NCI-H128 (cell line): ENCODE measurements around the gene CLEC18B.
"Not testable (repeated sequence)": the region's sequence is repeated elsewhere in the genome, so short reads cannot be mapped to it uniquely, and the experiment has no call there.

Experiments used
- DNase-seq: peaks from one replicate; lab custom pipeline; 2025; ENCODE audit not compliant: unreplicated experiment; lab: John Stamatoyannopoulos, UW

The CLEC18B gene

GRCh38 chr16:74446866-74447265 lies 25.6 kb upstream of the CLEC18B start:
- DNase-seq, result no peak

DNA sequence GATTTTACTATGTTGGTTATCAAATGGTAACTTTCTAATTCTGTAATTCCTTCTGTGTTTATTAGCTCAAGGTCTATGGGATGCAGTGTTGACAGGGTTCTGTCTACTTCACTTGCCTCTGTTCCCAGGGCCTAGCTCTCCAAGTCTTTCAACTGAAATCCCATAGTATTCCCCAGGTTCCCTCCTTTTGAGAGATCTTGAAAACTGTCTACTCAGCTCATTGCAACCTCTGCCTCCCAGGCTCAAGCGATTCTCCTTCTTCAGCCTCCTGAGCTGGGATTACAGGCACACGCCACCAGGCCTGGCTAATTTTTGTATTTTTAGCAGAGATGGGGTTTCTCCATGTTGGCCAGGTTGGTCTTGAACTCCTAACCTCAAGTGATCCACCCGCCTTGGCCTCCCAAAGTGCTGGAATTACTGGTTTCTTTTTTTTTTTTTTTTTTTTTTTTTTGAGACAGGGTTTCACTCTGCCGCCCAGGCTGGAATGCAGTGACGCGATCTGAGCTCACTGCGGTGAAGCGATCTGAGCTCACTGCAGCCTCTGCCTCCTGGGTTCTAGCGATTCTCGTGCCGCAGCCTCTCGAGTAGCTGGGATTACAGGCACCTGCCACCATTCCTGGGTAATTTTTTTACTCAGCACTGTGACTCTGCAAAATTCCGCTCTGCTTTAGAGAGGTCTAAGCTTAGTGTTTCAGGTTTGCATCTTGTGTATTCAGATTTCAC lies 22.5 kb upstream of the CLEC18B start:
- DNase-seq, result not testable (repeated sequence)

DNA sequence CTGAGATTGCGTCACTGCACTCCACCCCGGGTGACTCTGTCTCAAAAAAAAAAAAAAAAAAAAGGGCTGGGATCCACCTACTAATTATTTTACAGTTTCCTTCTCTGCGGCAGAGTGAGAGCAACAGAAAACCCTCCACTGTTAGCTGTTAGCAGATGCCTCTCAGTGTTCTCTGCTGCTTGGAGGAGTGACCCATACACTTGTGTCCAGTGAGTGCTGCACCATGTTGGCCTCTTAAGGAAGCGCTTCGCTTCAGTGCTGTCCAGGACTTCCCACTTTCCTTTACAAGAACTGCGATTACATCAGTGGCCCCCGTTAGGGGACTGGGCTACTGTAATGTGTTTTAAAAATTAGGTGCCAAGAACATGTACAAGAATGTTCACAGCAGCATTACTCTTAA lies 18.4 kb upstream of the CLEC18B start:
- no peak for DNase-seq

DNA sequence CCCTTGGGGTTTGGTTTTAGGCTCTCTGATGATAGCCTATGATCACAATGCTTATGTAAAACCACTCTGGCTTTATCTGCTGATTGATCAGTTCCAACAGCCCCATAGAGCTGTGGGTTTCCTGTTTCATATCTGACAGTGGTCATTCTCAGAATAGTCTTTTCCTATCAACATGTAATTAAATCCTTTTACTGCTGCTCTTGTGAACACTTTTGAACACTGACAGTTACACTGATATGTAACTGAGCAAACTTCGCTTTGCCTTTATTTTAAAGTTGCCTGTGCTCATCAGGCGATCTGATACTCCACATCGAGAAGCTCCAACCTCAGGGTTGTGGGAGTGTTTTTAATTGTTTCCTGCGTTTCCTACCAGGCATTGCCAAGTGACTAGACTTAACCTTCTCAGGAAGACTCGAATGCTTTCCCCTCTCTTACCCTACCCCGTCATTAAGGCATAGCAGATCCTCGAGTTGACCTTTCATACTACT lies 17.3 kb upstream of the CLEC18B start:
- DNase-seq, result no peak

- DNase-seq, result no peak
Measured at GRCh38 chr16:74431516-74431915, 10.2 kb upstream of the CLEC18B start.

DNA sequence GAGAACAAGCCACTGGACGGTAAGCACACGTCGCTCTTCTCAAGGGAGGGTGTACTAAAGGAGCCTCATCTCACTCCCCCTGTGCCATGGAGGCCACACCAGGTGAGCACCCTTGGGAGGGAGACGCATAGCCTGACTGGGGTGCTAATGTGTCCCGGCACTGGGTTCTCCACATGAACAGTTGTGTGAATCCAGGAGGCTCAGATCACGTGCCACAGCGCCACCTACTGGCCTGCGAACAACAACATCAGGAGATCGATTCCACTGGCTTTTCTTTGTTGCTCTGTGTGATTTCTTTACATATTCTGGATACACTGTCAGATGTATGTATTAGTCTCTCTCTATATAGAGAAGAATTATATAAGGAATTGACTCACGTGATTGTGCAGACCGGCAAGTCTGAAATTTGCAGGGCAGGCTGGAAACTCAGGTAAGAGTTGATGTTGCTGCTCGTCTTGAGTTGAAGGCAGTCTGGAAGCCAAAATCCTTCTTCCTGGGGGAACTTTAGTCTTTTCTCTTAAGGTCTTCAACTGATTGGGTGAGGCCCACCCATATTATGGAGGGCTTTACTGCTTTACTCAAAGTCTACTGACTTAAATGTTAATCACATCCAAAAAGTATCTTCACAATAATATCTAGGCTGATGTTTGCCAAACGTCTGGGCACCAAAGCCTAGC lies 8.9 kb upstream of the CLEC18B start:
- DNase-seq, result not testable (repeated sequence)

- not testable (repeated sequence) for DNase-seq
Measured at GRCh38 chr16:74428493-74428892, 7.2 kb upstream of the CLEC18B start.

DNA sequence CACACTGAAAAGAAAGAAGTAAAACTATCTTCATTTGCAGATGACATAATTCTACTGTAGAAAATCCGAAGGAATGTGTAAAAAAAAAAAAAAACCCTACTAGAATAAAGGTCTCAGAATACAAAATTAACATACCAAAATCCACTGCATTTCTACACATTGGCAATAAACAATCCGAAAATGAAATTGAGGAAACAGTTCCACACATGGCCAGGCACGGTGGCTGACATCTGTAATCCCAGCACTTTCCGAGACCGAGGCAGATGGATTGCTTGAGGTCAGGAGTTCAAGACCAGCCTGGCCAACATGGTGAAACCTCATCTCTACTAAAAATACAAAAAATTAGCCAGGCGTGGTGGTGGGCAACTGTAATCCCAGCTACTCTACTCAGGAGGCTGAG lies 4.5 kb upstream of the CLEC18B start:
- DNase-seq, result not testable (repeated sequence)

- DNase-seq, result not testable (repeated sequence)
Measured at GRCh38 chr16:74423721-74424120, 2.4 kb upstream of the CLEC18B start.

- DNase-seq, result not testable (repeated sequence)
Measured at GRCh38 chr16:74422086-74422485, 808 bp upstream of the CLEC18B start.

DNA sequence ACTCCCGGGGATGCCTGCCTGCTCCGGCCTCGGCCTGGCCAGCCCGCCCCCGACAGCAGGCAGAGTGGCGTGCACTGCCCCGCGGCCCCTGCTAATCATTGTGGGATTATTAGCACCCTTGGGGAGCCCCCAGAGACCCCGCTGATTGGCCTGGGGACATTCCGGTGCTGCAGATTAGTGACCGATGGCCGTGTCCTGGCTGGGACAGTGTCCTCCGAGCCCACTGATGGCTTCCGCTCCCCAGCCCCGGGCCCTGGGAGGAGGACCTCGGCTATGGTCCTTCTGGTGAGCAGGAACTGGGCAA lies 156 bp upstream of the CLEC18B start:
- not testable (repeated sequence) for DNase-seq

DNA sequence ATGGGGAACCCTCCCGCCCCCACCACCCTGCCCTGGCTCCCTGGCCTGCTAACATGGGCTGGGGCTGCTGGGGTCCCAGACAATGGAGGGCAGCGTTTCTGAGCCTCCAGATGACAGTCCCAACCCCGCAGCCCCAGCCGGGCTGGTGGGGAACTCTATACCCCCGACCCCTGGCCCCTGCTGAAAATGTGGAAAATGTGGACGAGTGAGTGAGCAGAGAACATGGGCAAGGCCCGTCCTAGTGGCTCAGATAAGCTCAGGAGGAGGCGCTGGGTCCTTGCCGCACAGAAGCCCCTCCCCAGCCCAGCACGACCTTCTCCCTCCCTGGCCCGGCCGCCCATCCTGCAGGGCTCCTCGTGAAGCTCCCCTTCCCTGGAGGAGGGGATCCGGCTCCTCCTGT lies 1.5 kb downstream of the CLEC18B start:
- DNase-seq, result not testable (repeated sequence)

- DNase-seq, result not testable (repeated sequence)
Measured at GRCh38 chr16:74417897-74418296, 3.4 kb downstream of the CLEC18B start.

- DNase-seq, result not testable (repeated sequence)
Measured at GRCh38 chr16:74413920-74414319, 7.4 kb downstream of the CLEC18B start.

DNA sequence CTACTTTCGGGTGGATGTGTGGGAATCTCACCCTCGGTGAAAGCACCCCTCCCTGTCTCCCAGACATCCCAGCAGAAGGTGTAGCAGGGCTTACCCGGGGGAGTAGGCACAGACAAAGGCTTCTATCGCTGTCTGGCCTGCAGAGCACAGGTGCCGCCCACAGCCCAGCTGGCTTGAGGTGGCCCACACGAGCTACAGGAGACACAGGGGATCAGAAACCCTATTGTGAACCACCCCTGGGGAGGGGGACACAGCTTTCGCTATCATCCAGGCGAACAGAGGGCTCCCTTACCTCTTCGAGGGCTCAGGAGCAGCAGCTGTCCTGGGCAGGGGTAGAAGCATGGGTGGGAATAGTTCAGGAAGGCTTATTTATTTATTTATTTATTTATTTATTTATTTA lies 7.8 kb downstream of the CLEC18B start:
- DNase-seq, result not testable (repeated sequence)

DNA sequence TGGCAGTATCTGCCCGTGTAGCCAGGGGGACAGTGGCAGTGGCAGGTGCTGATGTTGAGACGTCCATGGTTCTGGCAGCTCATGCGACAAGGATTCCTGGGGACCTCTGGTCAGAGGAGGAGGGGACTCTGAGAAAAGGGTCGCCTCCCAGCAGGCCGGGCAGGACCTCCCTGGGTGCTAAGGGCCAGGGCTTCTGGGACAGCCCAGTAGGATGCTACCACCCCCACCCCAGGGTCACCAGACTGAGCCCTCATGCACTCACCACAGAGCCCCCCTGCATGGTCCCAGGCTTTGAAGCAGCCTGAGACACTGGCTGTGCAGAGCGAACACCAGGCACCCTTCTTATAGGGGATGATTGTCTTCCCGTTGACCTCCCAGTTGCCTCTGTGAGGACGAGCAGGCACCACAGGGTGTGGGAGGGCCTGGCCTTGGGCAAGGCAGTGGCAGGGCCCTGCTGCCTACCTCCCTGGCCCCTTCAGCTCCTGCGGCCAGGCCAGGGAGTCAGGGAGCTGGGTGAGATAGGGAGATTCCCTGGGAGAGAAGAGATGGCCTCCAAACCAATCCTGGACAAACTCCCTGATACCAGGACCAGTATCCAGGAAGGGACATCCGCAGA lies 8.4 kb downstream of the CLEC18B start:
- not testable (repeated sequence) for DNase-seq

- DNase-seq, result not testable (repeated sequence)
Measured at GRCh38 chr16:74412138-74412774, 9.0 kb downstream of the CLEC18B start.

DNA sequence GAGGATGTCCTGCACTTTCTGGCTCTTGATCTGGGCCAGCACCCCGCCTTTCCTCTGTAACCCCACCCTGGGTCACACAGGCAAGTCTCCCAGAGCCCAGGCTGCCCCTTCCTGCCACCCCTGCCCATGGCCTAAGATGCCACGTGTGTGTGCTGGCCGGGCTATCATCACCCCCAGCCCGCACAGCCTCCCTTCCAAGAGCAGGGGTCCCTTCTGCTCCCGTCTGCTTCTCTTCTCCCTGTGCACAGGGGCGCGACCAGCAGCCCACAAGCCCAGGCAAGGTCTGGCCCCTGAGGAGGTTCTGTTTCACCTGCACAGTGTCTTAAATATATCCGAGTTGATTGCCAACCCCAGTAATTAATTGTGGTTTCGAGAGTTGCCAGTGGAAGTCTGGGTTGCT lies 10.3 kb downstream of the CLEC18B start:
- not testable (repeated sequence) for DNase-seq

- DNase-seq, result not testable (repeated sequence)
Measured at GRCh38 chr16:74410057-74410957, 11.0 kb downstream of the CLEC18B start.

GRCh38 chr16:74409185-74409981 lies 11.9 kb downstream of the CLEC18B start:
- DNase-seq, result not testable (repeated sequence)
